GM12878 (cell line): ENCODE measurements around the gene PCDHB15. TPM values are rescaled to one million over a fixed set of nuclear protein-coding genes. Genes with fewer than 3 reads are reported as not detected.

ENCODE experiments used
- ATAC-seq: fragments of 200-7000 bp; cut with Tn5 transposase; 3 replicates; pipeline ENCODE4 v1.9.1; 2020; ENCODE audit warnings: mild to moderate bottlenecking, moderate library complexity
- BruUV-seq: library from RNA; stranded (reverse); fragments of 400-500 nt; replicated peaks from 2 replicates; lab custom pipeline; 2021; lab: Mats Ljungman, UMichigan
- CTCF ChIA-PET: fragments of 300-600 bp; sonication (Branson Sonifier 250); formaldehyde crosslinking; extraction: SDS; loops from one replicate; lab custom pipeline; 2021; ENCODE audit warnings: inconsistent platforms; lab: Yijun Ruan, JAX
- POLR2A ChIA-PET: fragments of 350-600 bp; formaldehyde crosslinking; extraction: SDS; loops from one replicate; lab custom pipeline; 2021; ENCODE audit warnings: inconsistent platforms; lab: Charles Lee
- RAD21 ChIA-PET: fragments of 300-600 bp; sonication (Branson Sonifier 250); formaldehyde crosslinking; loops from one replicate; lab custom pipeline; 2023; ENCODE audit warnings: antibody characterized with exemption; ENCODE audit not compliant: unreplicated experiment; lab: Charles Lee
- SMC1A ChIA-PET: fragments of 300-600 bp; sonication (Branson Sonifier 250); formaldehyde crosslinking; loops from one replicate; lab custom pipeline; 2023; ENCODE audit not compliant: unreplicated experiment, uncharacterized antibody; lab: Charles Lee
- DNase-seq: peaks from one replicate; pipeline ENCODE4 v3.0.0-alpha.2; 2011; ENCODE audit warnings: low read depth, low spot score
- FAIRE-seq: peaks from 3 replicates; lab custom pipeline; 2011; peaks lifted over from hg19 to GRCh38; lab: Jason Lieb, UNC
- H2AFZ ChIP-seq: 2 replicates; pipeline ENCODE4 v1.6.0; 2011; ENCODE audit warnings: low read depth, low read length, control low read depth; ENCODE audit not compliant: control insufficient read depth
- H3K27ac ChIP-seq: 2 replicates; pipeline ENCODE4 v1.5.1; 2011; ENCODE audit warnings: control low read depth; ENCODE audit not compliant: control insufficient read depth, insufficient read depth
- H3K27me3 ChIP-seq, 2 experiments: replicated peaks in 1 of 2; 2 replicates each; pipeline versions ENCODE4 v1.6.0 to v1.6.1; 2011; ENCODE audit warnings: low read length in 1 of 2; ENCODE audit not compliant: control insufficient read depth in 2 of 2, insufficient read depth in 2 of 2
- H3K36me3 ChIP-seq, 2 experiments: 2 replicates each; pipeline ENCODE4 v1.5.1; 2011; ENCODE audit warnings: low read length in 1 of 2; ENCODE audit not compliant: control insufficient read depth in 2 of 2, insufficient read depth in 2 of 2
- H3K4me1 ChIP-seq: 2 replicates; pipeline ENCODE4 v1.6.1; 2011; ENCODE audit warnings: mild to moderate bottlenecking, low read length, moderate library complexity, mixed read lengths; ENCODE audit not compliant: control insufficient read depth, insufficient read depth
- H3K4me2 ChIP-seq: 2 replicates; pipeline ENCODE4 v1.6.0; 2011; ENCODE audit warnings: control low read depth; ENCODE audit not compliant: control insufficient read depth, insufficient read depth
- H3K4me3 ChIP-seq: fragments of 200-600 bp; sonication (generic); 2 replicates; pipeline ENCODE4 v1.5.1; 2016
- H3K79me2 ChIP-seq: 2 replicates; pipeline ENCODE4 v1.6.0; 2011; ENCODE audit warnings: low read length; ENCODE audit not compliant: control insufficient read depth, insufficient read depth
- H3K9ac ChIP-seq: 2 replicates; pipeline ENCODE4 v1.8.0; 2011; ENCODE audit warnings: low read length, control low read depth, mixed read lengths; ENCODE audit not compliant: control insufficient read depth, insufficient read depth
- H3K9me3 ChIP-seq: replicated peaks from 3 replicates; pipeline ENCODE4 v1.5.1; 2011; ENCODE audit warnings: mild to moderate bottlenecking, low read length; ENCODE audit not compliant: control insufficient read depth, insufficient read depth
- H4K20me1 ChIP-seq: 2 replicates; pipeline ENCODE4 v1.6.0; 2011; ENCODE audit not compliant: control insufficient read depth, insufficient read depth
- CBX3 ChIP-seq: fragments of 200-600 bp; sonication (generic); IDR thresholded peaks from 2 replicates; pipeline ENCODE4 v1.6.1; 2016; ENCODE audit warnings: low read depth, borderline replicate concordance
- CHD1 ChIP-seq: IDR thresholded peaks from 2 replicates; pipeline ENCODE4 v1.6.1; 2012; ENCODE audit warnings: low read depth, low read length, improper control_type of control experiment
- EGR1 ChIP-seq, 2 experiments: IDR thresholded peaks; 1 replicate in 1 of 2; 2 replicates in 1 of 2; pipeline ENCODE4 v1.6.1; 2011 to 2012; ENCODE audit warnings: low read depth in 2 of 2, low read length in 2 of 2, borderline replicate concordance in 1 of 2, mild to moderate bottlenecking in 1 of 2, moderate library complexity in 1 of 2
- EP300 ChIP-seq, 2 experiments: fragments of 150-350 bp in 1 of 2; IDR thresholded peaks; 2 replicates each; pipeline ENCODE4 v1.6.1; 2011 to 2012; ENCODE audit warnings: low read depth in 2 of 2, low read length in 2 of 2, borderline replicate concordance in 1 of 2, improper control_type of control experiment in 1 of 2, inconsistent platforms in 1 of 2; ENCODE audit not compliant: control insufficient read depth in 1 of 2
- ESRRA ChIP-seq: IDR thresholded peaks from 2 replicates; pipeline ENCODE4 v1.6.1; 2012; ENCODE audit warnings: mild to moderate bottlenecking, low read length, improper control_type of control experiment
- ETV6 ChIP-seq, 2 experiments: fragments of 450-650 bp in 1 of 2; IDR thresholded peaks in 1 of 2; conservative IDR thresholded peaks in 1 of 2; 2 replicates each; pipeline ENCODE4 v1.6.1; 2014; ENCODE audit warnings: antibody characterized with exemption in 1 of 2, borderline replicate concordance in 1 of 2, low read depth in 1 of 2, mild to moderate bottlenecking in 1 of 2, moderate library complexity in 1 of 2
- IKZF2 ChIP-seq, 2 experiments: fragments of 450-650 bp; IDR thresholded peaks; 2 replicates each; pipeline ENCODE4 v1.6.1; 2017; ENCODE audit warnings: mild to moderate bottlenecking in 2 of 2, moderate library complexity in 2 of 2
- NFYA ChIP-seq: IDR thresholded peaks from 2 replicates; pipeline ENCODE4 v1.6.1; 2011; ENCODE audit warnings: low read depth, mild to moderate bottlenecking, low read length, improper control_type of control experiment, borderline replicate concordance
- SIX5 ChIP-seq: IDR thresholded peaks from 2 replicates; pipeline ENCODE4 v1.6.1; 2011; ENCODE audit warnings: mild to moderate bottlenecking, low read depth, low read length, moderate library complexity; ENCODE audit not compliant: severe bottlenecking
- SMAD5 ChIP-seq: IDR thresholded peaks from 2 replicates; pipeline ENCODE4 v1.6.1; 2016; ENCODE audit warnings: antibody characterized with exemption, low read depth
- in situ Hi-C: fragments of 300-500 bp; cut with MboI; formaldehyde crosslinking; loops from 9 replicates; pipeline ENCODE4 v1.14.3; 2018; ENCODE audit warnings: mixed read lengths
- intact Hi-C: fragments of 100-400 bp; cut with micrococcal nuclease; formaldehyde crosslinking; loops from one replicate; pipeline ENCODE4 v1.14.2; 2022; ENCODE audit not compliant: unreplicated experiment
- polyA plus RNA-seq, 11 experiments: library from polyadenylated mRNA; depleted of rRNA in 4 of 11; unstranded in 6 of 11; stranded (reverse) in 5 of 11; fragments of >200 nt; fragmentation: Nextera tagmentation in 4 of 11; fragmentation: Illumina TruSeq in 1 of 11; extraction: Ambion mirVana in 4 of 11; extraction: Trizol in 1 of 11; gene quantifications; 1 replicate in 1 of 11; 2 replicates in 10 of 11; pipeline versions ENCODE4 v1.2.1 to v1.2.3, GENCODE V29; 2011 to 2016; ENCODE audit warnings: inconsistent platforms in 2 of 11, missing spikeins in 2 of 11, low read depth in 1 of 11
- total RNA-seq, 4 experiments: library from RNA; depleted of rRNA in 3 of 4; stranded (reverse); fragments of >200 nt in 3 of 4; fragmentation: Illumina TruSeq in 1 of 4; extraction: Trizol in 1 of 4; gene quantifications; 2 replicates each; pipeline versions ENCODE4 v1.2.1 to v1.2.3, GENCODE V29; 2013 to 2021
- TF ChIP-seq, protein P1 (sequence below): IDR thresholded peaks from 2 replicates; pipeline ENCODE4 v1.6.1; 2012; ENCODE audit warnings: improper control_type of control experiment, low read depth, low read length; ENCODE audit not compliant: insufficient replicate concordance
- TF ChIP-seq, protein P2 (sequence below): fragments of 450-650 bp; IDR thresholded peaks from 2 replicates; pipeline ENCODE4 v1.6.1; 2016; ENCODE audit warnings: mild to moderate bottlenecking
- TF ChIP-seq, protein P3 (sequence below): fragments of 450-650 bp; IDR thresholded peaks from 2 replicates; pipeline ENCODE4 v1.6.1; 2016; ENCODE audit warnings: mild to moderate bottlenecking, moderate library complexity, borderline replicate concordance

Gene PCDHB15
- total and polyA plus RNA-seq, 10 of the 15 experiments (the other 5 are each of a cell fraction or from before 2014, with no cell fraction given) = 0.01 to 0.10 TPM; not detected in 8

DNA sequence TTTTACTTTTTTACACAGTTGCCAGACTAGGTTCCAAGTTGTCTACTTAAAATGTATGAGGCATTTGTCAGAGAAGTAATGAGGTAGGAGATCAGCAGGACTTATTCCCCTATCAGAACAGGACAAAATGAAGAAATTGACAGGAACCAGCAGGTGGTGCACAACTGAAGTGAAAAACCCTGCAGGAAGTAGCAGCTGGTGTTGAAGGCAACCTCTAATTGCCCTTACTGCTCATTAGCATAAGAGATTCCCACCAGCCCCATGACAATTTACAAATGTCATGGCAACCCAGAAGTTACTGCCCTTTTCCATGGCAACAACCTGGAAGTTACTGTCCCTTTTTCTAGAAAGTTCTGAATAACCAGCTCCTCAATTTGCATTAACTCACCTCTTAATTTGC lies 5.4 kb downstream of the PCDHB15 start:
- in situ Hi-C loops (no loop called here), intact Hi-C loops (no loop called here)
- no peak for DNase-seq
- ChIA-PET RAD21 (no interaction called here), SMC1A (no interaction called here), CTCF (interaction anchor here (1.1 kb wide), 1 partner anchor 69 kb away, joined by 3 read pairs; no protein-coding TSS in a partner anchor), POLR2A (no interaction called here)
- no peak for TF ChIP-seq SMAD5
- TF ChIP-seq EP300 (IDR thresholded peaks at IDR 0.05; ENCODE audit: borderline replicate concordance in 1 of 2, control insufficient read depth in 1 of 2, low read depth in 2 of 2, low read length in 2 of 2) = no peak
- TF ChIP-seq, protein P1, sequence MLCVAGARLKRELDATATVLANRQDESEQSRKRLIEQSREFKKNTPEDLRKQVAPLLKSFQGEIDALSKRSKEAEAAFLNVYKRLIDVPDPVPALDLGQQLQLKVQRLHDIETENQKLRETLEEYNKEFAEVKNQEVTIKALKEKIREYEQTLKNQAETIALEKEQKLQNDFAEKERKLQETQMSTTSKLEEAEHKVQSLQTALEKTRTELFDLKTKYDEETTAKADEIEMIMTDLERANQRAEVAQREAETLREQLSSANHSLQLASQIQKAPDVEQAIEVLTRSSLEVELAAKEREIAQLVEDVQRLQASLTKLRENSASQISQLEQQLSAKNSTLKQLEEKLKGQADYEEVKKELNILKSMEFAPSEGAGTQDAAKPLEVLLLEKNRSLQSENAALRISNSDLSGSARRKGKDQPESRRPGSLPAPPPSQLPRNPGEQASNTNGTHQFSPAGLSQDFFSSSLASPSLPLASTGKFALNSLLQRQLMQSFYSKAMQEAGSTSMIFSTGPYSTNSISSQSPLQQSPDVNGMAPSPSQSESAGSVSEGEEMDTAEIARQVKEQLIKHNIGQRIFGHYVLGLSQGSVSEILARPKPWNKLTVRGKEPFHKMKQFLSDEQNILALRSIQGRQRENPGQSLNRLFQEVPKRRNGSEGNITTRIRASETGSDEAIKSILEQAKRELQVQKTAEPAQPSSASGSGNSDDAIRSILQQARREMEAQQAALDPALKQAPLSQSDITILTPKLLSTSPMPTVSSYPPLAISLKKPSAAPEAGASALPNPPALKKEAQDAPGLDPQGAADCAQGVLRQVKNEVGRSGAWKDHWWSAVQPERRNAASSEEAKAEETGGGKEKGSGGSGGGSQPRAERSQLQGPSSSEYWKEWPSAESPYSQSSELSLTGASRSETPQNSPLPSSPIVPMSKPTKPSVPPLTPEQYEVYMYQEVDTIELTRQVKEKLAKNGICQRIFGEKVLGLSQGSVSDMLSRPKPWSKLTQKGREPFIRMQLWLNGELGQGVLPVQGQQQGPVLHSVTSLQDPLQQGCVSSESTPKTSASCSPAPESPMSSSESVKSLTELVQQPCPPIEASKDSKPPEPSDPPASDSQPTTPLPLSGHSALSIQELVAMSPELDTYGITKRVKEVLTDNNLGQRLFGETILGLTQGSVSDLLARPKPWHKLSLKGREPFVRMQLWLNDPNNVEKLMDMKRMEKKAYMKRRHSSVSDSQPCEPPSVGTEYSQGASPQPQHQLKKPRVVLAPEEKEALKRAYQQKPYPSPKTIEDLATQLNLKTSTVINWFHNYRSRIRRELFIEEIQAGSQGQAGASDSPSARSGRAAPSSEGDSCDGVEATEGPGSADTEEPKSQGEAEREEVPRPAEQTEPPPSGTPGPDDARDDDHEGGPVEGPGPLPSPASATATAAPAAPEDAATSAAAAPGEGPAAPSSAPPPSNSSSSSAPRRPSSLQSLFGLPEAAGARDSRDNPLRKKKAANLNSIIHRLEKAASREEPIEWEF = no peak
- TF ChIP-seq, protein P2, sequence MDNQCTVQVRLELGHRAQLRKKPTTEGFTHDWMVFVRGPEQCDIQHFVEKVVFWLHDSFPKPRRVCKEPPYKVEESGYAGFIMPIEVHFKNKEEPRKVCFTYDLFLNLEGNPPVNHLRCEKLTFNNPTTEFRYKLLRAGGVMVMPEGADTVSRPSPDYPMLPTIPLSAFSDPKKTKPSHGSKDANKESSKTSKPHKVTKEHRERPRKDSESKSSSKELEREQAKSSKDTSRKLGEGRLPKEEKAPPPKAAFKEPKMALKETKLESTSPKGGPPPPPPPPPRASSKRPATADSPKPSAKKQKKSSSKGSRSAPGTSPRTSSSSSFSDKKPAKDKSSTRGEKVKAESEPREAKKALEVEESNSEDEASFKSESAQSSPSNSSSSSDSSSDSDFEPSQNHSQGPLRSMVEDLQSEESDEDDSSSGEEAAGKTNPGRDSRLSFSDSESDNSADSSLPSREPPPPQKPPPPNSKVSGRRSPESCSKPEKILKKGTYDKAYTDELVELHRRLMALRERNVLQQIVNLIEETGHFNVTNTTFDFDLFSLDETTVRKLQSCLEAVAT = no peak
- TF ChIP-seq ESRRA = no peak
- TF ChIP-seq ETV6 (conservative IDR thresholded peaks at IDR 0.05 in 1 of 2, IDR thresholded peaks at IDR 0.05 in 1 of 2; ENCODE audit: borderline replicate concordance in 1 of 2, low read depth in 1 of 2) = no peak
- TF ChIP-seq SIX5 = no peak
- TF ChIP-seq, protein P3, sequence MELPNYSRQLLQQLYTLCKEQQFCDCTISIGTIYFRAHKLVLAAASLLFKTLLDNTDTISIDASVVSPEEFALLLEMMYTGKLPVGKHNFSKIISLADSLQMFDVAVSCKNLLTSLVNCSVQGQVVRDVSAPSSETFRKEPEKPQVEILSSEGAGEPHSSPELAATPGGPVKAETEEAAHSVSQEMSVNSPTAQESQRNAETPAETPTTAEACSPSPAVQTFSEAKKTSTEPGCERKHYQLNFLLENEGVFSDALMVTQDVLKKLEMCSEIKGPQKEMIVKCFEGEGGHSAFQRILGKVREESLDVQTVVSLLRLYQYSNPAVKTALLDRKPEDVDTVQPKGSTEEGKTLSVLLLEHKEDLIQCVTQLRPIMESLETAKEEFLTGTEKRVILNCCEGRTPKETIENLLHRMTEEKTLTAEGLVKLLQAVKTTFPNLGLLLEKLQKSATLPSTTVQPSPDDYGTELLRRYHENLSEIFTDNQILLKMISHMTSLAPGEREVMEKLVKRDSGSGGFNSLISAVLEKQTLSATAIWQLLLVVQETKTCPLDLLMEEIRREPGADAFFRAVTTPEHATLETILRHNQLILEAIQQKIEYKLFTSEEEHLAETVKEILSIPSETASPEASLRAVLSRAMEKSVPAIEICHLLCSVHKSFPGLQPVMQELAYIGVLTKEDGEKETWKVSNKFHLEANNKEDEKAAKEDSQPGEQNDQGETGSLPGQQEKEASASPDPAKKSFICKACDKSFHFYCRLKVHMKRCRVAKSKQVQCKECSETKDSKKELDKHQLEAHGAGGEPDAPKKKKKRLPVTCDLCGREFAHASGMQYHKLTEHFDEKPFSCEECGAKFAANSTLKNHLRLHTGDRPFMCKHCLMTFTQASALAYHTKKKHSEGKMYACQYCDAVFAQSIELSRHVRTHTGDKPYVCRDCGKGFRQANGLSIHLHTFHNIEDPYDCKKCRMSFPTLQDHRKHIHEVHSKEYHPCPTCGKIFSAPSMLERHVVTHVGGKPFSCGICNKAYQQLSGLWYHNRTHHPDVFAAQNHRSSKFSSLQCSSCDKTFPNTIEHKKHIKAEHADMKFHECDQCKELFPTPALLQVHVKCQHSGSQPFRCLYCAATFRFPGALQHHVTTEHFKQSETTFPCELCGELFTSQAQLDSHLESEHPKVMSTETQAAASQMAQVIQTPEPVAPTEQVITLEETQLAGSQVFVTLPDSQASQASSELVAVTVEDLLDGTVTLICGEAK = no peak
- TF ChIP-seq CHD1 = no peak
- no peak for TF ChIP-seq NFYA
- no peak for TF ChIP-seq EGR1 (IDR thresholded peaks at IDR 0.05; ENCODE audit: borderline replicate concordance in 1 of 2, low read depth in 2 of 2, low read length in 2 of 2)
- TF ChIP-seq CBX3 = no peak
- TF ChIP-seq IKZF2 (IDR thresholded peaks at IDR 0.05) = no peak
- ATAC-seq = no peak
- Histone ChIP-seq H3K36me3 (no peaks in the 10 kb centered on the region), H3K9me3 (peaks cover 1% of the 10 kb centered on the region; the same call in 1 of the 3 replicates), H3K27me3 (no peaks in the 10 kb centered on the region), H3K79me2 (no peaks in the 10 kb centered on the region), H3K4me2 (no peak overlapping the region), H3K9ac (no peak overlapping the region), H3K4me3 (no peak overlapping the region), H3K4me1 (no peaks in the 10 kb centered on the region), H3K27ac (no peak overlapping the region), H4K20me1 (no peaks in the 10 kb centered on the region), H2AFZ (no peak overlapping the region)
- FAIRE-seq = no peak
- BruUV-seq = no TSS peak
